SKM-1 (cell line): ENCODE data around the gene VPS33A.
"Not testable (repeated sequence)": the region's sequence is repeated elsewhere in the genome, so short reads cannot be mapped to it uniquely, and the experiment has no call there.

Experiments used
- DNase-seq: peaks from one replicate; lab custom pipeline; 2025; ENCODE audit not compliant: unreplicated experiment; lab: John Stamatoyannopoulos, UW

VPS33A gene

DNA sequence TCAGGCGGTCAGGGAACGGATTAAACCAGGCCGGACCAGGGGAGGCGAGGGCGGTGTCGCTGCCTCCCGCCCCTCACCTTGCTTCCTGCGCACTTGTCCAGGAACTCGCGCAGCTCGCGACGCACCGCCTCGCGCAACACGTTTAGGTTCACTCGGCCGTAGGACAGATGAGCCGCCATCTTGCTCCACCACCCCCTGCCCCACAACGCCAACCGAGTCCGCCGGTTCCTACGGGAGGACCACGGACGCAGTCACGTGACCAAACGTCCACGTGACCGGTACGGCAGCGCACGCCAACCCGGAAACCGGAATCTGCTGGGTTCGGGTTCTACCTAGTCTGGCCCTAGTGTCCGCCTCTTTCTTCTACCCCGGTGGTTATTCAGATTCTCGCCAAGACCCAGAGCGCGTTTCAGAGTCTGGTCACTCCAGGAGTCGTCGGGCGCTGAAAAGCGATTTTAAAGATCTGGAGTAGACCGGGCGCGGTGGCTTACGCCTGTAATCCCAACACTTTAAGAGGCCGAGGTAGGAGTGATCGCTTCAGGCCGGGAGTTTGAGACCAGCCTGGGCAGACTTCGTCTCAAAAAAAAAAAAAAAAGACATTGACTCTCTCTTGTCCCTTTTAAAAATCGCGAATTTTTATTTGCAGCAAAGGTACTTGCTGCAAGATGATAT, at the start of gene VPS33A:
Gene VPS33A (minus strand): TSS at position 265 of the 672 bp plus-strand sequence. CDS start 86 bp downstream, at position 179.
- peak; percentile 16 for DNase-seq

DNA sequence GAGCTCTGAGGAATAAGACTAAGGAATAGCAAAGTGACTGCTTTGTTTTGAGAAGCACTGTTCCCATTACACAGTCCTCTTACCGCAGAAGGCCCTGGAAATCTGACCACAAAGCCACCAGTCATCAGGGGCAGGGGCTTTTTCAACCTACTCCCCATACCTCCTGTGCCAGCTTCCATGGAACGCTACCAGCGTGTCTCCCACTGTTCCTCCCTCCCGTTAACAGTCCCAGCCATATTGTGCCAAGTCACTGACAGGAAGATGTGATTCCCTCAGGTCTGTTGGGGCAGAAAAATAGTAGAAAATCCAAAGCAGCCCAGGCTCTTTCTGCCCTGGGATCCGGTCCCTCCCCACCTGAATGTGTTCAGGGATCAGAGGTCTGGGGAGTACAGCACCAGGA, 46.6 kb upstream of the VPS33A start:
- no peak for DNase-seq

DNA sequence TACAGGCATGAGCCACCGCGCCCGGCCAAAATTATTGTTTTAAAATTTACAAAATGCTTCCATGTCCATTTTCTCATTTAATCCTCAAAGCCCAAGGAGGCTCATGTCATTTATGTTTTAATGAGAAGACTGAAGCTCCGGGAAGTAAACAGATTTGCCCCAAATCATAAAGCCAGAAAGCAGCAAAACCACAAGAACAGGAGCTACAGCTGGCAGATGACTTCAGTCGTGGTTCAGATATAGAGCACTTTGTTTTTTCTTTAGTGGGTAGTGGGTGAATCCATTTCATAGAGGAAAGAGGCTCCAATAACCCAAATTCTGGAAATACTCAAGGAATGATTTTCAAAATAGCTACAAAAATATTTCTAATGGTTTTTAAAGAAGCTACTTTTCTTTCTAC, 45.4 kb upstream of the VPS33A start:
- DNase-seq: no peak

DNA sequence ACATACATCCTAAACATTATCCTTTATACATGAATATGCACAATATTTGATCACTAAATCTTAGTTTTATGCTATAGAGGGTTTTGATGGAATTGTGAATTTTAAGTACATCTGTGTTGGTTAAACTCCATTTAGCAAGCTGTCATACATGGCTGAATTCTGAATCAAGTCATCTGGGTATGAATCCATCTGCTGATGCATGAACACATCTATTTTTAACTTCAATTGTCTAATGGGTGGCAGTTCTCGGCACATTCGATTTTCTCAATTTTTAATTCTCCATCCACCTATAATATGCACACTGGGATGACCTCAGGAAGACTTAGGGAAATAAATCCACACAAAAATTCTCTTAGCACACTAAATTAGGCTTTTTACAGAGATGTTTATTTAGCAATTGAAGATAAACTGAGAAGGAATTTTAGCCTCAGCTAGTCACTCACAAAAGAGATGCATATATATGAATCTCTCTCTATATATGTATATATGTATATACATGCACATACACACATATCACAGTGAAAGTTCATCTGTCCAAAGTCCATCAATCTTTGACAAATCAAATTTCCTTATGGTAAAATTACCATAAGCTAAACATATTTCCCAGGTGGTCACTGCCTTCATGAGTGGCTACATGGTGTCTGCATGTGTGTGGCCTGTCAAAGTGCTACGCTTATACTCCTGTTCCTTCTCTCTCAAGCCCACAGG, 44.5 kb upstream of the VPS33A start:
- DNase-seq: no peak

DNA sequence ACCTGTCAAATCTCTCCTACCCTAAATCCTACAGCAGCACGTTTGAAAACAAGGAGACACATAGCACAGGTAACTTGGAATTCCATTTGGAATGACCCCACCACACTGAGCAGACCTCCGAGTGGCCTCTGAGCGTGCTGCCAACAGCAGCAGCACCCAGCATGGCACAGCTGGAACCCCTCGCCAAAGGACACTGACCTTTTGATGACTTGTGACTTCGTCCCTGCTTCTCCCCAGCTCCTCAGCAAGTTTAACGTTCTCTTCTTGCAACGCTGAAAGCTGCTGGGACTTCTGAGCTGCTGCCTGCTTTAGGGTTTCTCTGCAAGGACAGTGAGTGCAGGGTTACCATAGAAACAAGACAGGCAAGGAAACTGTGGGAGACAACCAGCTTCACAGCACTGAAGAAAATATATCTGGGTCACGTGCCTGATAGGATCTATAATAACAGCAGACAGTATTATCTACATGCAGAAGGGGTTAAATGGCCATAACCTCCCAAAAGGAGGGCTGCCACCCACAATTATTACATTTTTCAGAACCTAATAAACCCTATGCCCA, 43.3 kb upstream of the VPS33A start:
- DNase-seq: no peak

DNA sequence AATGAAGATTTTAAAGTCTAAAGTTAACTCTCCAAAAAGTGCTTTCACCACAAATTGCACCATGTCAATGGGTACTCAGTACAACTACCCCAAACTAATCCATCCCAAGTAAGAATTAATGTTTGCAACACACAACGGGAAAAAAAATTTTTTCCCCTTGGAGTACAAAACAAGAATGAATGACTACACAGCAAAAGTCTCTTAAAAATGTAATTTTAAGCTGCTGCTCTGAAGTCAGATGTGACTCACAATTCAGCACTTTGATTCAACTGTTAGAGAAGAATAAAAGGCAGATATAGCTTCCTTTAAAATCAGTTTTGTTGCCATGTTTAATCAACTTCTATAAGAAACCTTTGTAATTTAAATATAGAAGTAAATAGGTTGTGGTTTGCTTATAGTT, 42.5 kb upstream of the VPS33A start:
- no peak for DNase-seq

DNA sequence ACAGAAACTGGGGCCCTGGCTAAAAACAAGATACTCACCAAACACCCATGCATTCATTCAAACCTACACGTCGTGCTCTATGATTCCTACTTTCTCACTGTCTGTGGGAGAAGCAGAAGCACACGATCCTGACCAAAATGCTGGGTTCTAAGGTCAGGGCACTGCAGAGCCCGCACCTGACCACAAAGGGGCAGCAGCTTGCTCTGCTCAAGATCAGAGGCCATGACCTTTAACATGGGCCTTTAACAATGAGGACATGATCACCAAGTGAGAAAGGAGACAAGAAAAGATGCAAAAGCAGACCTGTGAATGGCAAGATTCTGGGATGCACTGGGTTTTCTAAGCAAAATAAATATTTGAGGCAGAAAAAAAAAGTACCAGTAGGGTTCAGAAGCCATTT, 40.1 kb upstream of the VPS33A start:
- no peak for DNase-seq

DNA sequence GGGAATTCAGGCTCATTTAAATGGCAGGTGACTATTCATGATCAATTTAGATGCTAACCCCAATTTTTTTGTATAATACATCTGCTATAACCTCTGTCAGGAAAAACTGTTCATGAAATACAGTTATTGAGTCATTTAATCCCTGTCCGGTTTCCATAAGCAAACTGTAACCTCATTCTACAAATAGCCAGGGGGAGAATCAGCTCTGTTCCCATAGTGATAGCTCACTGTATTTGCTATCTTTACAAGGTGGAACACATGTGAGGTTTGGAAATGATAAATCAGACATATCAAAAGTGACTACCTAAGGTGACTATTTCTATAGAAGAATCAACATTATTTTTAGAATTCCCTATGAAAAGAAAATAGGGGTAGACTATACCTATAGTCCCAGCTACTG, 38.6 kb upstream of the VPS33A start:
- DNase-seq: no peak

DNA sequence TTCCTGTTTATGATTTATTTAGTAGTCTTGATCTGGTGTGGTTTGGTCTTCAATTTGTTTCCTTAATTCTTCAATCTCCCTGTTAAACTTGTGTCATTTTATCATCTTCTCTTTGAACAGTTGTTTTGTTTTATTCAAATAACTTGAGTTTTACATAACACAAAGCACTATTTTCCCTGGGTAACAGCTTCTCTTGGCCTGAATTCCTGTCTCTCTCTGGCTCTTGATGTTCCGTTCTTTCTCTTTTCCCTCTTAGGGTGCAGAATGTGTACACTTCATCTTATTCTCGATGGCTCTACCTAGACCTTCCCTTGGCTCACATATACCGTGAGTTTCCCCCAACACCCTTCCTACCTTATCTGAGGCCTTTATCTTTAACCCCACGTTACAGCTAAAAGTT, 36.8 kb upstream of the VPS33A start:
- no peak for DNase-seq

DNA sequence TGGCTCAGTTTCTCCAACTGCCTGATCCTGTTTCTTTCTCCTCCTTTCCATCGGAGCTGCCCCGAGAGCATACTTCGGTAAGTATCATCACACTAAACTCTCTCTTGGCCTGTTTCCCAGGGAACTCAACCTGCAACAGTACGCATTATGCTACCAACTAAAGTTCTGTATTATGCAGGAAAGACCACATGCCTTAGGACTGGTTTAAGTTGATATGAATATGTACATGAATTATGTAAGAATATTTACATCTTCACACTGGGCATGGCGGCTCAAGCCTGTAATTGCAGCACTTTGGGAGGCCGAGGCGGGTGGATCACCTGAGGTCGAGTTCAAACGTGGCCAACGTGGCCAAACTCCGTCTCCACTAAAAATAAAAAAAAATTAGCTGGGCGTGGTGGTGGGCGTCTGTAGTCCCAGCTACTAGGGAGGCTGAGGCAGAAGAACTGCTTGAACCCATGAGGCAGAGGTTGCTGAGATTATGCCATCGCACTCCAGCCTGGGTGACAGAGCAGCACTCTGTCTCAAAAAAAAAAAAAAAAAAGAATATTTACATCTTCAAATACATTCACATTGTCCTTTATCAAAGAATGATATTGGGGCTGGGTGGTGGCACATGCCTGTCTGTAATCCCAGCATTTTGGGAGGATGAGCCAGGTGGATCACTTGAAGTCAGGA, 31.9 kb upstream of the VPS33A start:
- no peak for DNase-seq

DNA sequence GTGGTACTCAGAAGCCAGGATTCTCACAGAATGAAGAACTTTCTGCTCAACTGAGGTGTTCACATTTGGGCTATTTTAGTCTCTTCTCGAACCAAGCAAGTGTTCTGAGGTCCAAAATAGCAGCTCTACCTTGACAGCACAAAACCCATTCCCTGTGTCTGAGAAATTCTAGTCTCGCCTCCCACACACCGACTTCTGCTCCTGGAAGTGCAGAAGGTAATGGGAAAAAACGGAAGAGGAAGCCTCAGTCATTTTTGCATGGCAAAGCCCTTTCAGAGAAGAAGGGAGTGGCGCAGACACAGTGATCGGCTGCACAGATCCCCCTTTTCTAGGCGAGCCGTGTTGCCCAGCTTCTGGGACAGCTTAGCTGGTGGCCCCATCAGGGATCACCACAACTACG, 31.2 kb upstream of the VPS33A start:
- no peak for DNase-seq

DNA sequence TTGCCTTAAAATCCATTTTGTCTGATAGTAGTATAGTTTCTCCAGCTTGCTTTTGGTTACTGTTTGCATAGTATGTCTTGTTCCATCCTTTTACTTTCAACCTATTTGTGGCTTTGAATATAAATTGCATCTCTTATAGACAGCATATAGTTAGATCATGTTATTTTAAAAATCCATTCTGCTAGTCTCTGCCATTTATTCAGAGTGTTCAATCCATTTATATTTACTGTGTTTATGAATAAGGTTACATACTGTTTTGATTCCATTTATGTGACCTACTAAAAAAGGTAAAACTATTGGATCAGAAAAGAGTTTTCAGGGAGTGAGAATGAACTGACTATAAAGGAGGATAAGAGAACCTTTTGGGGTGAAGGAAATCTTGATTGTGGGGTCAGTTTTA, 29.6 kb upstream of the VPS33A start:
- DNase-seq: no peak

DNA sequence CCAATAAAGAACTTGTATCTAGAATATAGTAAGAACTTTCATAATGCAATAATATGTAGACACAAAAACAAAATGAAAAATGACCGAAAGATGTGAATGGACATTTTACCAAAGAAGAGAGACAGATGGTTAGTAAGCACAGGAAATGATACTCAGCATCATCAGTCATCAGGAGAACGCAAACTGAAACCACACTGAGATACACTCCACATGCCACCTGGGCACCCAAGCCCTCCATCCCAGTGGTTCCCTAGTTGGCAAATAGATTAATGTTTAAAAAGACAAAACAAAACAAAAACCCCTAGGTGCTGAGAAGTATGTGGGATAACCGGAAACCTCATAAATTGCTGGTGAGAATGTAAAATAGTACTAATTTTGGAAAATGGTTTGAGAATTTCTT, 26.8 kb upstream of the VPS33A start:
- DNase-seq: no peak

DNA sequence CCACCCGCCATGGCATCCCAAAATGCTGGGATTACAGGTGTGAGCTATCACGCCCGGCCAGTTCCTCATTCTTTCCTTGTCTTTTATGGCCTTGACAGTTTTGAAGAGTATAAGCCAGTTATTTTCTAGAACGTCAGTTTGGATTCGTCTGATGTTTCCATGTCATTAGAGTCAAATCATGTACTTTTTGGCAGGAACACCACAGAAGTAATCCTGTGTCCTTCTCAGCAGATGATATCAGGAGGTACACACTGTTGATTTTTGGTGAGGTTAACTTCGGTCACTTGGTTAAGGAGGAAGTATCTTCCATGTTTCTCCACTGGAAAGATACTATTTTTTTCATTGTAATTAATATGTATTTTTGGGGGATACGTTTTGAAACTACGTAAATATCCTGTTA, 25.1 kb upstream of the VPS33A start:
- no peak for DNase-seq

DNA sequence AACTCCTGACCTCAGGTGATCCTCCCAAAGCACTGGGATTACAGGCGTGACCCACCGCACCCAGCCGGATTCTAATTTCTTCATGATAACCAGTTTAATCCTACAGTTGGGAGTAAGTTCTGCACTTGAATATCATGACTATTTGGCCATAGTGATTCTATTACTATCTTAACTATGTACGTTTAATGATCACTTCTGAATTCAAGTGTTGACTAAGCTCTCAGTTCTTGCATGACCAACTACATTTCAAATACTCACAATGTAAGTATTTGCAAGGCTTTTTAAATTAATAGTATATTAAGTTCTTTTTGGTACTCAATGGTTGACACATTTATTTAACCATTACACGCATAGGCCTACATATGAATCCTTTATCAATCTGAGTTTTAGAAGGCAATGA, 17.4 kb upstream of the VPS33A start:
- DNase-seq: no peak

DNA sequence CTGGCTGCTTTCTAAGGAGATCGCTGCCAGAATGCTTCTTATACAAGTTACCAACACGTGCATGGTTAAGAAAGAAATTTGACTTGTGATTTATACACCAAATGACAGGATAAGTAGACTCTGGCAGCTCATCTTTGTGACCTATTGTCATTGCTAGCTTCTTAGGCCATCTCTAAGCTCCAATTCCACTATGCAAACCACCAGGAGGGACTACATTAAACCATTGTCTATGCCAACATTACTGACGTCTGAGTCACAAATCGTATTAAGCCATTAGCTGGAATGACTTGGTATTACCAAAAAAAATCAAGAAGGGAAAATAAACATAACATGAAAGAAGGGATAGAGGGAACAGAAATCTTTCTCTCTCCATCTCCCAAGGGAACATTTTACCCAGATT, 15.8 kb upstream of the VPS33A start:
- no peak for DNase-seq

DNA sequence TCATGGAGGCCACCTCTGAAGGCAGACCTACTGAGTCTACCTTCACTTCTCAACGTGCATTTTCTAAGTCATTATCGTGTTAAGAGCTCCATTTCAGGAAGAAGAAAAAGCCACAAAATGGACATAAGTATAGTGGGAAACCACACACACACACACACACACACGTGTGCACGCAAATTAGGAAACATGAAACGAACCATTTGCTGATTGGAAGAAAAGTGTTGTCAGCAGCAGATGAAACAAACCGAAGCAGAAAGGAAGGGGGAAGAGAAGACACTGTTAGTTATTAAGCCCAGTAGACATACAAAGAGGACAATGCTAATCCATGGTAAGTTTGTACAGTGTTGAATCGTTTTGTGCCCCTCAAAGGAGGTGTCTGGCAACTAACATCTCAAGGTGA, 9.9 kb upstream of the VPS33A start:
- no peak for DNase-seq

DNA sequence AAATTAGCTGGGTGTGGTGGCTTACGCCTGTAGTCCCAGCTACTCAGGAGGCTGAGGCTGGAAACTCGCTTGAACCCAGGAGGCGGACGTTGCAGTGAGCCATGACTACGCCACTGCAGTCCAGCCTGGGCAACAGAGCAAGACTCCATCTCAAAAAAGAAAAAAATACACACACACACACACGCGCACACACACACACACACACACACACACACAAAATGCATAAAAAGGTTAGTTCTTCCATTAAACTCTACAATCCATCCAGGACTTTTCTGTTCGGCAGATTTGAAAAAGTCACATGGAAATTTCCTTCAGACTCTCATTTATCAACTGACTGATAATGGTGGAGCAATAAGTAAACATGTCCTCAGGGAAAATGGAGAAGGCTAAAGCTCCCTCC, 9.2 kb upstream of the VPS33A start:
- no peak for DNase-seq

DNA sequence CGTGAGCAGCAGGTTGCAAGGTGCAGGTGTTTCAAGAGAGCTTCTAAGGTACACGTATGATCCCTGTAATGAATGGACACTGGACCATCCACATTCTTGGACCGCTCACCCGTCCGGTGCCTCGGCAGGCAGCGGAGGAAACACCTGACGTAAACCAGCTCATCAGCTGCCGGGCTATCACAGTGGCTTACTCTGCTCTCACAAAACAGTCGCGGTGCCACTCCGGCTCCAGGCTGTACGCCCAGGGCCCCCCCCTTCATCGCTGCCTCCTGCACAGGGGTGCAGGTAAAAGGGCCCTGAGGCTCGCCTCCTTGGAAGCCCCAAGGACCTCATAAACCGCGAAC, 436 bp downstream of the VPS33A start:
- no peak for DNase-seq

DNA sequence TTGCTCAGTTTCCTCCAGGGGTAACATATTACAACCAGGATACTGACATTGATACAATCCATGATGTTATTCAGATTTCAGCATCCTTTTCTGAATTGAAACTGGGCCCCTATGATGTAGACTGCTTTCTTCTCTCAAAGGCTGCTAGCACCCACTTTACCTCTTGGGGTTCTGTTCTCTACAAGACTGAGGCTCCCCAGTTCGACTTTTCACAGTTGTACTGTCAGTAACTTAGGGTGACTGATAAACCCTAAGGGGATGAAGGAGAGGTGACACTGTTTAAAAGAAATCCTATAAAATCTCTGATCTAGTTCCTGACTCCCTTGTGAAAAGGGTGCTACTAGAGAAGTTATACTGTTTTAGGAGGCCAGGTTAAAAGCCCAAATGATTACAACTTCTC, 818 bp downstream of the VPS33A start:
- no peak for DNase-seq

DNA sequence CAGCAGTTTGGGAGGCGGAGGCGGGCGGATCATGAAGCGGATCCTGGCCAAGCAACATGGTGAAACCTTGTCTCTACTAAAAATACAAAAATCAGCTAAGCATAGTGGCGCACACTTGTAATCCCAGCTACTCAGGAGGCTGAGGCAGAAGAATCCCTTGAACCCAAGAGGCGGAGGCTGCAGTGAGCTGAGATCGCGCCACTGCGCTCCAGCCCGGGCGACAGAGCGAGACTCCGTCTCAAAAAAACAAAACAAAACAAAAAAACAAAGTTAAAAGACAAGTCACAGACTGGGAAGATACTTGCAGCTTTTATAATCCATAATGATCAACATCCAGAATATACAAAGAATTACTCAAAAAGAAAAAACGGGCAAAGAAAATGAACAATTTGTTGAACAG, 5.6 kb downstream of the VPS33A start:
- DNase-seq: not testable (repeated sequence)

DNA sequence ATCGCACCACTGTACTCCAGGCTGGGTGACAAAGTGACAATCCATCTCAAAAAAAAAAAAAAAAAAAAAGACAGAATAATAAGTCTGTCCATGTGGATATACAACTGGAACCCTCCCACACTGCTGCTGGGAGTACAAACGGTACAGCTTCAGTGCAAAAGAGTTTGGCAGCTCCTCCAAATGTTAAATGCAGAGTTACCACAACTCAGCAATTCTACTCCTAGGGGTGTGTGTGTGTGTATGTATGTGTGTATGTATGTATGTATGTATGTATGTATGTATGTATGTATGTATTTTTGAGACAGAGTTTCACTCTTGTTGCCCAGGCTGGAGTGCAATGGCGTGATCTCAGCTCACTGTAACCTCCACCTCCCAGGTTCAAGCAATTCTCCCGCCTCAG, 7.4 kb downstream of the VPS33A start:
- not testable (repeated sequence) for DNase-seq
